CD8-positive, alpha-beta memory T cell (primary cell): ENCODE measurements around the gene TEX47. TPM values are rescaled to one million over a fixed set of nuclear protein-coding genes. Genes with fewer than 3 reads are reported as not detected.

ENCODE experiments used
- CTCF ChIA-PET: fragments of 350-600 bp; sonication (Branson Sonifier 250); formaldehyde crosslinking; loops from one replicate; lab custom pipeline; 2021; ENCODE audit warnings: antibody characterized with exemption; lab: Charles Lee
- POLR2A ChIA-PET: fragments of 350-600 bp; sonication (Branson Sonifier 250); formaldehyde crosslinking; loops from one replicate; lab custom pipeline; 2021; ENCODE audit warnings: antibody characterized with exemption; lab: Charles Lee
- DNase-seq, 5 donors: peaks; one replicate each; pipeline versions ENCODE4 v3.0.0 to v3.0.0-alpha.2; 2020 to 2022; ENCODE audit warnings: mixed read lengths in 1 of 5
- H3K27ac ChIP-seq: one replicate; pipeline ENCODE4 v1.7.0; 2013; ENCODE audit warnings: low read depth, mild to moderate bottlenecking, low read length, moderate library complexity
- H3K27me3 ChIP-seq: 2 replicates; pipeline ENCODE4 v1.7.0; 2013; ENCODE audit warnings: low read length, mild to moderate bottlenecking; ENCODE audit not compliant: insufficient read depth, poor library complexity, severe bottlenecking
- H3K36me3 ChIP-seq: 2 replicates; pipeline ENCODE4 v1.7.0; 2013; ENCODE audit warnings: mild to moderate bottlenecking, low read length, moderate library complexity; ENCODE audit not compliant: insufficient read depth
- H3K4me1 ChIP-seq: 2 replicates; pipeline ENCODE4 v1.7.0; 2013; ENCODE audit warnings: mild to moderate bottlenecking, low read length, moderate library complexity; ENCODE audit not compliant: insufficient read depth
- H3K4me3 ChIP-seq: 2 replicates; pipeline ENCODE4 v1.7.0; 2013; ENCODE audit warnings: mild to moderate bottlenecking, low read length
- H3K9me3 ChIP-seq: 2 replicates; pipeline ENCODE4 v1.7.0; 2013; ENCODE audit warnings: mild to moderate bottlenecking, low read length
- H3K27ac Mint-ChIP-seq, 8 donors: one replicate each; pipeline ENCODE4 v1.8.0; 2020 to 2021; ENCODE audit warnings: mixed read lengths in 8 of 8, mild to moderate bottlenecking in 6 of 8, inconsistent platforms in 3 of 8, moderate library complexity in 3 of 8
- H3K27me3 Mint-ChIP-seq, 2 donors: one replicate each; pipeline ENCODE4 v1.8.0; 2020 to 2021; ENCODE audit warnings: mixed read lengths in 2 of 2, mild to moderate bottlenecking in 1 of 2, moderate library complexity in 1 of 2
- H3K36me3 Mint-ChIP-seq, 3 donors: one replicate each; pipeline ENCODE4 v1.8.0; 2020 to 2021; ENCODE audit warnings: mixed read lengths in 3 of 3, inconsistent platforms in 1 of 3, mild to moderate bottlenecking in 1 of 3
- H3K4me1 Mint-ChIP-seq, 3 donors: one replicate each; pipeline ENCODE4 v1.8.0; 2020 to 2021; ENCODE audit warnings: mixed read lengths in 3 of 3, inconsistent platforms in 1 of 3, mild to moderate bottlenecking in 1 of 3
- H3K4me3 Mint-ChIP-seq, 7 donors: one replicate each; pipeline ENCODE4 v1.8.0; 2020 to 2021; ENCODE audit warnings: mixed read lengths in 7 of 7, mild to moderate bottlenecking in 6 of 7, moderate library complexity in 4 of 7, inconsistent platforms in 2 of 7
- H3K9me3 Mint-ChIP-seq, 5 donors: one replicate each; pipeline ENCODE4 v1.8.0; 2020 to 2022; ENCODE audit warnings: mixed read lengths in 5 of 5, mild to moderate bottlenecking in 3 of 5, moderate library complexity in 2 of 5, inconsistent platforms in 1 of 5
- polyA plus RNA-seq: library from polyadenylated mRNA; unstranded; fragments of 300-500 nt; fragmentation: Illumina TruSeq; gene quantifications from one replicate; pipeline ENCODE4 v1.2.3, GENCODE V29; 2021
- total RNA-seq, 2 experiments: library from RNA; stranded (reverse); gene quantifications; one replicate each; pipeline ENCODE4 v1.2.3, GENCODE V29; 2021

The TEX47 gene
- total and polyA plus RNA-seq, 3 experiments from 2014 or later, result not detected

- Mint-ChIP-seq H3K27ac (no peak overlapping the region), H3K27me3 (no peaks in the 10 kb centered on the region), H3K4me1 (no peaks in the 10 kb centered on the region), H3K9me3 (peaks cover 0 to 2% (median 0%) of the 10 kb centered on the region in 5 donors), H3K36me3 (no peaks in the 10 kb centered on the region), H3K4me3 (no peak overlapping the region)
- POLR2A ChIA-PET, result no interaction called here
- CTCF ChIA-PET, result interaction anchor here (1.1 kb wide), 1 partner anchor 1635 kb away, joined by 3 read pairs; no protein-coding TSS in a partner anchor
- Histone ChIP-seq H3K9me3 (no peaks in the 10 kb centered on the region), H3K4me1 (no peaks in the 10 kb centered on the region), H3K4me3 (no peak overlapping the region), H3K27me3 (no peaks in the 10 kb centered on the region), H3K36me3 (no peaks in the 10 kb centered on the region), H3K27ac (no peak overlapping the region)
- DNase-seq, result no peak
Observed at GRCh38 chr7:88792361-88792760, 3.2 kb downstream of the TEX47 start.

- no peak overlapping the region for H3K4me3 ChIP-seq
- no peaks in the 10 kb centered on the region for H3K36me3 Mint-ChIP-seq
- H3K4me1 Mint-ChIP-seq, result no peaks in the 10 kb centered on the region
- H3K36me3 ChIP-seq, result no peaks in the 10 kb centered on the region
- ChIA-PET POLR2A (no interaction called here), CTCF (interaction anchor here (1.1 kb wide), 1 partner anchor 1636 kb away, joined by 3 read pairs; no protein-coding TSS in a partner anchor)
- no peak overlapping the region for H3K4me3 Mint-ChIP-seq
- no peaks in the 10 kb centered on the region for H3K9me3 ChIP-seq
- H3K27ac ChIP-seq, result no peak overlapping the region
- no peaks in the 10 kb centered on the region for H3K27me3 Mint-ChIP-seq
- DNase-seq, result no peak
- H3K9me3 Mint-ChIP-seq, result peaks cover 0 to 2% (median 0%) of the 10 kb centered on the region in 5 donors
- no peaks in the 10 kb centered on the region for H3K4me1 ChIP-seq
- no peak overlapping the region for H3K27ac Mint-ChIP-seq
- no peaks in the 10 kb centered on the region for H3K27me3 ChIP-seq
Observed at GRCh38 chr7:88791891-88792290, 3.6 kb downstream of the TEX47 start.

GRCh38 chr7:88789480-88790064, 6.0 kb downstream of the TEX47 start:
- DNase-seq, result peak in 1 of 5 donors; percentile 7
- Histone ChIP-seq H3K4me1 (no peaks in the 10 kb centered on the region), H3K9me3 (no peaks in the 10 kb centered on the region), H3K36me3 (no peaks in the 10 kb centered on the region), H3K27ac (no peak overlapping the region), H3K27me3 (no peaks in the 10 kb centered on the region), H3K4me3 (no peak overlapping the region)
- Mint-ChIP-seq H3K4me3 (no peak overlapping the region), H3K4me1 (no peaks in the 10 kb centered on the region), H3K36me3 (no peaks in the 10 kb centered on the region), H3K27ac (no peak overlapping the region), H3K27me3 (no peaks in the 10 kb centered on the region), H3K9me3 (no peaks in the 10 kb centered on the region)
- POLR2A ChIA-PET, result no interaction called here
- CTCF ChIA-PET, result no interaction called here

GRCh38 chr7:88787777-88788176, 7.8 kb downstream of the TEX47 start:
- ChIA-PET CTCF (no interaction called here), POLR2A (no interaction called here)
- H3K4me1 ChIP-seq, result no peaks in the 10 kb centered on the region
- no peak overlapping the region for H3K27ac Mint-ChIP-seq
- H3K9me3 ChIP-seq, result no peaks in the 10 kb centered on the region
- H3K36me3 ChIP-seq, result no peaks in the 10 kb centered on the region
- no peaks in the 10 kb centered on the region for H3K27me3 ChIP-seq
- no peak overlapping the region for H3K4me3 ChIP-seq
- no peak overlapping the region for H3K4me3 Mint-ChIP-seq
- no peaks in the 10 kb centered on the region for H3K36me3 Mint-ChIP-seq
- no peaks in the 10 kb centered on the region for H3K27me3 Mint-ChIP-seq
- H3K27ac ChIP-seq, result no peak overlapping the region
- H3K9me3 Mint-ChIP-seq, result no peaks in the 10 kb centered on the region
- H3K4me1 Mint-ChIP-seq, result no peaks in the 10 kb centered on the region
- no peak for DNase-seq

- peaks cover 0 to 7% (median 0%) of the 10 kb centered on the region in 5 donors for H3K9me3 Mint-ChIP-seq
Observed at GRCh38 chr7:88775838-88776237, 19.7 kb downstream of the TEX47 start.

GRCh38 chr7:88772776-88773175, 22.8 kb downstream of the TEX47 start:
- Mint-ChIP-seq H3K27me3 (no peaks in the 10 kb centered on the region), H3K4me3 (no peak overlapping the region), H3K36me3 (no peaks in the 10 kb centered on the region), H3K4me1 (no peaks in the 10 kb centered on the region), H3K9me3 (peaks cover 0 to 3% (median 0%) of the 10 kb centered on the region in 5 donors), H3K27ac (no peak overlapping the region)
- H3K27ac ChIP-seq, result no peak overlapping the region
- no peak overlapping the region for H3K4me3 ChIP-seq
- ChIA-PET CTCF (no interaction called here), POLR2A (no interaction called here)
- no peaks in the 10 kb centered on the region for H3K9me3 ChIP-seq
- H3K36me3 ChIP-seq, result no peaks in the 10 kb centered on the region
- no peaks in the 10 kb centered on the region for H3K27me3 ChIP-seq
- DNase-seq, result no peak
- no peaks in the 10 kb centered on the region for H3K4me1 ChIP-seq

More at GRCh38 chr7:88775838-88776237, 19.7 kb downstream of the TEX47 start:
- Histone ChIP-seq H3K36me3 (no peaks in the 10 kb centered on the region), H3K27me3 (no peaks in the 10 kb centered on the region), H3K27ac (no peak overlapping the region), H3K9me3 (no peaks in the 10 kb centered on the region), H3K4me3 (no peak overlapping the region), H3K4me1 (no peaks in the 10 kb centered on the region)
- Mint-ChIP-seq H3K4me1 (no peaks in the 10 kb centered on the region), H3K27ac (no peak overlapping the region), H3K36me3 (no peaks in the 10 kb centered on the region), H3K27me3 (peaks cover 0 to 2% of the 10 kb centered on the region in 2 donors), H3K4me3 (no peak overlapping the region)
- POLR2A ChIA-PET, result no interaction called here
- CTCF ChIA-PET, result no interaction called here
- DNase-seq, result no peak

- ChIA-PET CTCF (no interaction called here), POLR2A (no interaction called here)
- Histone ChIP-seq H3K9me3 (no peaks in the 10 kb centered on the region), H3K27ac (no peak overlapping the region), H3K36me3 (no peaks in the 10 kb centered on the region), H3K27me3 (no peaks in the 10 kb centered on the region), H3K4me3 (no peak overlapping the region), H3K4me1 (no peaks in the 10 kb centered on the region)
- no peaks in the 10 kb centered on the region for H3K27me3 Mint-ChIP-seq
- no peak for DNase-seq
- H3K4me1 Mint-ChIP-seq, result no peaks in the 10 kb centered on the region
- H3K36me3 Mint-ChIP-seq, result no peaks in the 10 kb centered on the region
- no peak overlapping the region for H3K27ac Mint-ChIP-seq
- no peak overlapping the region for H3K4me3 Mint-ChIP-seq
- peaks cover 0 to 3% (median 0%) of the 10 kb centered on the region in 5 donors for H3K9me3 Mint-ChIP-seq
Observed at GRCh38 chr7:88771417-88771816, 24.1 kb downstream of the TEX47 start.

- Histone ChIP-seq H3K4me3 (no peak overlapping the region), H3K27me3 (no peaks in the 10 kb centered on the region), H3K27ac (no peak overlapping the region), H3K4me1 (no peaks in the 10 kb centered on the region), H3K36me3 (no peaks in the 10 kb centered on the region), H3K9me3 (no peaks in the 10 kb centered on the region)
- DNase-seq, result no peak
- H3K36me3 Mint-ChIP-seq, result no peaks in the 10 kb centered on the region
- H3K4me3 Mint-ChIP-seq, result no peak overlapping the region
- peaks cover 0 to 3% (median under 1%) of the 10 kb centered on the region in 5 donors for H3K9me3 Mint-ChIP-seq
- CTCF ChIA-PET, result no interaction called here
- H3K27ac Mint-ChIP-seq, result no peak overlapping the region
- H3K27me3 Mint-ChIP-seq, result peaks cover 19 to 24% of the 10 kb centered on the region in 2 donors
- POLR2A ChIA-PET, result no interaction called here
- H3K4me1 Mint-ChIP-seq, result peaks cover 0 to 4% (median 1%) of the 10 kb centered on the region in 3 donors
Observed at GRCh38 chr7:88761779-88762178, 33.8 kb downstream of the TEX47 start.
